ENCODE results near the gene PCBP1. TPM values are rescaled to one million over a fixed set of nuclear protein-coding genes. Genes with fewer than 3 reads are reported as not detected.
A peak's percentile ranks its signal among the peaks of the same experiment; 100 is the strongest.
"Not testable (repeated sequence)": the region's sequence is repeated elsewhere in the genome, so short reads cannot be mapped to it uniquely, and the experiment has no call there.

PCBP1 gene
- total and polyA plus RNA-seq, 10 donors = 254 to 351 (median 286) TPM

- no peak for DNase-seq
- intact Hi-C loops (cut with DNase I; ENCODE audit: low total_unique reads) = no loop called here
- H3K27me3 ChIP-seq (replicated peaks in 1 of 7) = no peaks in the 10 kb centered on the region
- H3K36me3 ChIP-seq = no peaks in the 10 kb centered on the region
- H3K9me3 ChIP-seq = no peaks in the 10 kb centered on the region
- peak overlapping the region in 3 of 8 donors; percentile 29 to 62 (median 31) for H3K4me3 ChIP-seq
- peaks cover 58 to 93% (median 84%) of the 10 kb centered on the region in 6 donors for H3K4me1 ChIP-seq
- H3K27ac ChIP-seq = peak overlapping the region; percentile 85 to 97 (median 95)
- 63 to 86% (median 79%) methylated on average over 1 of the region's 1 CpG for WGBS, 5 donors
- TF ChIP-seq POLR2A (IDR thresholded peaks at IDR 0.05) (no peak), POLR2AphosphoS5 (IDR thresholded peaks at IDR 0.05) (no peak), CTCF (IDR thresholded peaks at IDR 0.05 in 8 of 11, conservative IDR thresholded peaks at IDR 0.05 in 3 of 11) (no peak)
Observed at GRCh38 chr2:70133127-70133452, 45.8 kb downstream of the PCBP1 start.

- peak overlapping the region in 2 of 8 donors; percentile 4 to 62 for H3K4me3 ChIP-seq
- intact Hi-C loops (cut with DNase I; ENCODE audit: low total_unique reads) = no loop called here
Observed at GRCh38 chr2:70133491-70134322, 46.4 kb downstream of the PCBP1 start.

GRCh38 chr2:70134323-70134983 lies 47.2 kb downstream of the PCBP1 start:
- peaks cover 55 to 94% (median 81%) of the 10 kb centered on the region in 6 donors for H3K4me1 ChIP-seq
- DNase-seq = peak; percentile 41
- intact Hi-C loops (cut with DNase I; ENCODE audit: low total_unique reads); H3K9me3 ChIP-seq; H3K27me3 ChIP-seq (replicated peaks in 1 of 7); H3K36me3 ChIP-seq: not testable (repeated sequence)
- 57 to 72% (median 66%) methylated on average over 10 of the region's 10 CpGs for WGBS, 5 donors
- peak overlapping the region in 1 of 8 donors; percentile 62 for H3K4me3 ChIP-seq
- H3K27ac ChIP-seq = peak overlapping the region; percentile 85 to 97 (median 95)

More at GRCh38 chr2:70133491-70134322, 46.4 kb downstream of the PCBP1 start:
- Histone ChIP-seq H3K36me3 (no peaks in the 10 kb centered on the region), H3K9me3 (no peaks in the 10 kb centered on the region), H3K27ac (peak overlapping the region; percentile 85 to 97 (median 95)), H3K27me3 (replicated peaks in 1 of 7) (no peaks in the 10 kb centered on the region), H3K4me1 (peaks cover 55 to 95% (median 81%) of the 10 kb centered on the region in 6 donors)
- TF ChIP-seq CTCF (IDR thresholded peaks at IDR 0.05 in 8 of 11, conservative IDR thresholded peaks at IDR 0.05 in 3 of 11) = no peak
- TF ChIP-seq POLR2AphosphoS5 (IDR thresholded peaks at IDR 0.05) = peak in 1 of 3 donors; percentile 52
- WGBS, 5 donors = 24 to 43% (median 34%) methylated on average over 10 of the region's 10 CpGs
- DNase-seq = peak; percentile 50

Small RNA genes lying within 50 kb of the gene (small RNA-seq; reads per million reads assigned to genes)
- gene RN7SL470P = 0 reads per million in 4 donors

Other genes with a start within 250 kb of the PCBP1 start
- 10 to 100 TPM; 34.9 to 62.9 (median 43.3) TPM for gene SNRNP27, start 193.5 kb upstream of the PCBP1 start, total RNA-seq
- gene SNRNP27, start 193.5 kb upstream of the PCBP1 start, polyA plus RNA-seq = 10 to 100 TPM; 28.0 to 41.5 (median 39.8) TPM
- gene MXD1, start 172.4 kb upstream of the PCBP1 start, total RNA-seq = 100 to 1,000 TPM in 2 of 7 donors, 10 to 100 TPM in 5; 41.6 to 241 (median 90.3) TPM
- 1 to 10 TPM; 2.7 to 7.2 (median 4.2) TPM for gene MXD1, start 172.4 kb upstream of the PCBP1 start, polyA plus RNA-seq
- 1 to 10 TPM; 2.7 to 5.3 (median 4.1) TPM for gene ASPRV1, start 125.8 kb upstream of the PCBP1 start, total RNA-seq
- gene ASPRV1, start 125.8 kb upstream of the PCBP1 start, polyA plus RNA-seq = 1 to 10 TPM; 1.2 to 2.0 (median 1.9) TPM
- 10 to 100 TPM; 11.2 to 24.3 (median 20.3) TPM for gene C2orf42, start 103.5 kb downstream of the PCBP1 start, total RNA-seq
- 10 to 100 TPM in 1 of 3 donors, 1 to 10 TPM in 2; 6.0 to 13.6 (median 9.7) TPM for gene C2orf42, start 103.5 kb downstream of the PCBP1 start, polyA plus RNA-seq
- gene TIA1, start 161.2 kb downstream of the PCBP1 start, total RNA-seq = 100 to 1,000 TPM; 109 to 175 (median 129) TPM
- 10 to 100 TPM; 72.5 to 87.1 (median 82.8) TPM for gene TIA1, start 161.2 kb downstream of the PCBP1 start, polyA plus RNA-seq
- 10 to 100 TPM; 19.4 to 54.3 (median 35.8) TPM for gene PCYOX1, start 170.7 kb downstream of the PCBP1 start, total RNA-seq
- gene PCYOX1, start 170.7 kb downstream of the PCBP1 start, polyA plus RNA-seq = 1 to 10 TPM; 2.4 to 4.7 (median 4.6) TPM
- 100 to 1,000 TPM in 2 of 7 donors, 10 to 100 TPM in 5; 75.5 to 134 (median 96.8) TPM for gene SNRPG, start 206.3 kb downstream of the PCBP1 start, total RNA-seq
- 100 to 1,000 TPM; 165 to 236 (median 173) TPM for gene SNRPG, start 206.3 kb downstream of the PCBP1 start, polyA plus RNA-seq
- 10 to 100 TPM; 21.0 to 34.0 (median 24.0) TPM for gene FAM136A, start 214.6 kb downstream of the PCBP1 start, total RNA-seq
- gene FAM136A, start 214.6 kb downstream of the PCBP1 start, polyA plus RNA-seq = 10 to 100 TPM; 32.4 to 39.4 (median 36.9) TPM